ENCODE measurements around the gene EEF2. TPM values are rescaled to one million over a fixed set of nuclear protein-coding genes. Genes with fewer than 3 reads are reported as not detected.

EEF2 gene
- polyA plus RNA-seq, 1 donor from 2014 or later = 716 TPM

- TF ChIP-seq SMC3 (conservative IDR thresholded peaks at IDR 0.05; ENCODE audit: poor library complexity) (no peak), EZH2 (IDR thresholded peaks at IDR 0.05; ENCODE audit: borderline replicate concordance, insufficient read depth, low read length, poor library complexity, severe bottlenecking) (no peak), REST (IDR thresholded peaks at IDR 0.05; ENCODE audit: borderline replicate concordance) (no peak), RAD21 (conservative IDR thresholded peaks at IDR 0.05) (no peak), TAF1 (IDR thresholded peaks at IDR 0.05; ENCODE audit: low read depth) (no peak), CTCF (IDR thresholded peaks at IDR 0.05; ENCODE audit: poor library complexity, severe bottlenecking) (no peak), POLR2AphosphoS5 (IDR thresholded peaks at IDR 0.05) (no peak), MXI1 (conservative IDR thresholded peaks at IDR 0.05; ENCODE audit: poor library complexity, severe bottlenecking) (no peak), EP300 (conservative IDR thresholded peaks at IDR 0.05; ENCODE audit: poor library complexity, severe bottlenecking) (no peak)
- Histone ChIP-seq H3K9me2 (ENCODE audit: insufficient read depth, low read length) (no peaks in the 10 kb centered on the region), H3K4me3 (ENCODE audit: low read length) (no peak overlapping the region), H3K9ac (ENCODE audit: low read length) (no peak overlapping the region), H3K27me3 (ENCODE audit: insufficient read depth, low read depth, low read length) (no peaks in the 10 kb centered on the region), H4K20me1 (ENCODE audit: insufficient read depth) (no peaks in the 10 kb centered on the region), H3K79me2 (replicated peaks; ENCODE audit: insufficient read depth, low read length) (peaks cover 13% of the 10 kb centered on the region), H2AFZ (ENCODE audit: low read depth, low read length) (no peak overlapping the region), H3K4me2 (ENCODE audit: low read length) (no peak overlapping the region), H3K9me3 (ENCODE audit: low read length) (no peaks in the 10 kb centered on the region), H3K36me3 (ENCODE audit: insufficient read depth, low read length) (no peaks in the 10 kb centered on the region), H3F3A (ENCODE audit: insufficient read depth, low read length, poor library complexity, severe bottlenecking) (no peaks in the 10 kb centered on the region), H3K27ac (ENCODE audit: low read length) (no peak overlapping the region)
Measured at GRCh38 chr19:3963458-3964255, 21.6 kb downstream of the EEF2 start.

GRCh38 chr19:3961007-3961406 is 24.3 kb downstream of the EEF2 start:
- Histone ChIP-seq H3K9ac (ENCODE audit: low read length) (no peak overlapping the region), H3K79me2 (replicated peaks; ENCODE audit: insufficient read depth, low read length) (peaks cover 2% of the 10 kb centered on the region), H2AFZ (ENCODE audit: low read depth, low read length) (no peak overlapping the region), H3K9me2 (ENCODE audit: insufficient read depth, low read length) (no peaks in the 10 kb centered on the region), H3K27me3 (ENCODE audit: insufficient read depth, low read depth, low read length) (no peaks in the 10 kb centered on the region), H3K9me3 (ENCODE audit: low read length) (no peaks in the 10 kb centered on the region), H3K4me3 (ENCODE audit: low read length) (no peak overlapping the region), H3F3A (ENCODE audit: insufficient read depth, low read length, poor library complexity, severe bottlenecking) (no peaks in the 10 kb centered on the region), H3K36me3 (ENCODE audit: insufficient read depth, low read length) (no peaks in the 10 kb centered on the region), H3K4me2 (ENCODE audit: low read length) (no peak overlapping the region), H3K27ac (ENCODE audit: low read length) (no peak overlapping the region), H4K20me1 (ENCODE audit: insufficient read depth) (no peaks in the 10 kb centered on the region)
- TF ChIP-seq POLR2AphosphoS5 (IDR thresholded peaks at IDR 0.05) (no peak), EP300 (conservative IDR thresholded peaks at IDR 0.05; ENCODE audit: poor library complexity, severe bottlenecking) (no peak), TAF1 (IDR thresholded peaks at IDR 0.05; ENCODE audit: low read depth) (no peak), CTCF (IDR thresholded peaks at IDR 0.05; ENCODE audit: poor library complexity, severe bottlenecking) (no peak), REST (IDR thresholded peaks at IDR 0.05; ENCODE audit: borderline replicate concordance) (no peak), RAD21 (conservative IDR thresholded peaks at IDR 0.05) (no peak), MXI1 (conservative IDR thresholded peaks at IDR 0.05; ENCODE audit: poor library complexity, severe bottlenecking) (no peak), SMC3 (conservative IDR thresholded peaks at IDR 0.05; ENCODE audit: poor library complexity) (no peak), EZH2 (IDR thresholded peaks at IDR 0.05; ENCODE audit: borderline replicate concordance, insufficient read depth, low read length, poor library complexity, severe bottlenecking) (no peak)

Measured in neural cell (in vitro differentiated cells).